Smooth muscle cell (in vitro differentiated cells): ENCODE results near the gene PTBP3. TPM values are rescaled to one million over a fixed set of nuclear protein-coding genes. Genes with fewer than 3 reads are reported as not detected.

Experiments
- DNase-seq: peaks from one replicate; lab custom pipeline; 2025; ENCODE audit not compliant: unreplicated experiment; lab: John Stamatoyannopoulos, UW
- H2AFZ ChIP-seq: fragments of 200-600 bp; sonication (generic); 2 replicates; pipeline ENCODE4 v1.6.0; 2016; ENCODE audit warnings: antibody characterized with exemption, low read depth, mild to moderate bottlenecking
- H3F3A ChIP-seq: fragments of 200-600 bp; sonication (generic); 2 replicates; pipeline ENCODE4 v1.6.0; 2017; ENCODE audit warnings: antibody characterized with exemption, low read depth
- H3K27ac ChIP-seq: fragments of 200-600 bp; sonication (generic); 2 replicates; pipeline ENCODE4 v1.5.1; 2016; ENCODE audit warnings: low read depth, mild to moderate bottlenecking
- H3K27me3 ChIP-seq: fragments of 200-600 bp; sonication (generic); 2 replicates; pipeline ENCODE4 v1.6.1; 2016; ENCODE audit warnings: low read depth, mild to moderate bottlenecking
- H3K36me3 ChIP-seq: fragments of 200-600 bp; sonication (generic); 2 replicates; pipeline ENCODE4 v1.5.1; 2016; ENCODE audit warnings: low read depth
- H3K4me1 ChIP-seq: fragments of 200-600 bp; sonication (generic); 2 replicates; pipeline ENCODE4 v1.5.1; 2016; ENCODE audit warnings: low read depth
- H3K4me2 ChIP-seq: fragments of 200-600 bp; sonication (generic); 2 replicates; pipeline ENCODE4 v1.6.0; 2016; ENCODE audit warnings: mild to moderate bottlenecking
- H3K4me3 ChIP-seq: fragments of 200-600 bp; sonication (generic); 2 replicates; pipeline ENCODE4 v1.5.1; 2016; ENCODE audit warnings: mild to moderate bottlenecking
- H3K79me2 ChIP-seq: fragments of 200-600 bp; sonication (generic); 2 replicates; pipeline ENCODE4 v1.6.0; 2016; ENCODE audit warnings: low read depth, mild to moderate bottlenecking
- H3K9ac ChIP-seq: fragments of 200-600 bp; sonication (generic); 2 replicates; pipeline ENCODE4 v1.6.0; 2016; ENCODE audit warnings: low read depth
- H3K9me3 ChIP-seq: fragments of 200-600 bp; sonication (generic); replicated peaks from 2 replicates; pipeline ENCODE4 v1.5.1; 2016; ENCODE audit warnings: low read depth
- H4K20me1 ChIP-seq: fragments of 200-600 bp; sonication (generic); 2 replicates; pipeline ENCODE4 v1.6.0; 2016; ENCODE audit warnings: low read depth
- WGBS: methylation state at CpG from one replicate; pipeline ENCODE4 v1.1.7; 2016; ENCODE audit warnings: low lambda C conversion rate; 5-methylcytosine and 5-hydroxymethylcytosine counted together
- polyA plus RNA-seq: library from polyadenylated mRNA; unstranded; fragments of >200 nt; fragmentation: Nextera tagmentation; extraction: Ambion mirVana; gene quantifications from 2 replicates; pipeline ENCODE4 v1.2.1, GENCODE V29; 2016
- total RNA-seq: library from RNA; depleted of rRNA; stranded (reverse); fragments of >200 nt; gene quantifications from 2 replicates; pipeline ENCODE4 v1.2.3, GENCODE V29; 2014
- TF ChIP-seq, protein P1 (sequence below): fragments of 200-600 bp; sonication (generic); IDR thresholded peaks from 2 replicates; pipeline ENCODE4 v1.5.1; 2017; ENCODE audit warnings: borderline replicate concordance, mild to moderate bottlenecking, antibody characterized with exemption; ENCODE audit not compliant: insufficient read depth, poor library complexity, severe bottlenecking

The PTBP3 gene
- total and polyA plus RNA-seq, 2 experiments from 2014 or later = 9.5 to 51.5 TPM

DNA sequence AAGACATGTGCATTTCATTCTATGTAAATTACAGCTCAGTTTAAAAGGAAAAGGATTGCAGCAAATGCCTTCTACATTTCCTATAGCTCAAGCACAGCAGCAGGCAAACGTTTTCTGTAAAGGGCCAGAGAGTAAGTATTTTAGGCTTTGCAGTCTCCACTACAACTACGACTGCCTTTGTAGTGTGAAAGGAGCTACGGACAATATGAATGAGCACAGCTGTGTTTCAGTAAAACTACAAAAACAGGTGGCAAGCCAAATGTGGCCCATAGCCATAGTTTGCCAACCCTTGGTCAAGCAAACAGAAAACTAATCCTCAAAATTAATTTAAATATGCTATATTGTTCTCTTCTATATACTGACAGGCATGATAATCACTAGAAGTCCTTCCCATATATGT lies 7.2 kb downstream of the PTBP3 start:
- peaks cover 97% of the 10 kb centered on the region for H3K79me2 ChIP-seq
- H3F3A ChIP-seq = peaks cover 5% of the 10 kb centered on the region
- 49% methylated on average over 3 of the region's 3 CpGs for WGBS
- no peak overlapping the region for H3K4me2 ChIP-seq
- H3K36me3 ChIP-seq = no peaks in the 10 kb centered on the region
- no peak overlapping the region for H2AFZ ChIP-seq
- peaks cover 22% of the 10 kb centered on the region for H3K4me1 ChIP-seq
- peaks cover 100% of the 10 kb centered on the region for H4K20me1 ChIP-seq
- H3K9ac ChIP-seq = no peak overlapping the region
- no peak for DNase-seq
- H3K27ac ChIP-seq = no peak overlapping the region
- no peak overlapping the region for H3K4me3 ChIP-seq
- H3K27me3 ChIP-seq = no peaks in the 10 kb centered on the region
- no peaks in the 10 kb centered on the region for H3K9me3 ChIP-seq
- TF ChIP-seq, protein P1, sequence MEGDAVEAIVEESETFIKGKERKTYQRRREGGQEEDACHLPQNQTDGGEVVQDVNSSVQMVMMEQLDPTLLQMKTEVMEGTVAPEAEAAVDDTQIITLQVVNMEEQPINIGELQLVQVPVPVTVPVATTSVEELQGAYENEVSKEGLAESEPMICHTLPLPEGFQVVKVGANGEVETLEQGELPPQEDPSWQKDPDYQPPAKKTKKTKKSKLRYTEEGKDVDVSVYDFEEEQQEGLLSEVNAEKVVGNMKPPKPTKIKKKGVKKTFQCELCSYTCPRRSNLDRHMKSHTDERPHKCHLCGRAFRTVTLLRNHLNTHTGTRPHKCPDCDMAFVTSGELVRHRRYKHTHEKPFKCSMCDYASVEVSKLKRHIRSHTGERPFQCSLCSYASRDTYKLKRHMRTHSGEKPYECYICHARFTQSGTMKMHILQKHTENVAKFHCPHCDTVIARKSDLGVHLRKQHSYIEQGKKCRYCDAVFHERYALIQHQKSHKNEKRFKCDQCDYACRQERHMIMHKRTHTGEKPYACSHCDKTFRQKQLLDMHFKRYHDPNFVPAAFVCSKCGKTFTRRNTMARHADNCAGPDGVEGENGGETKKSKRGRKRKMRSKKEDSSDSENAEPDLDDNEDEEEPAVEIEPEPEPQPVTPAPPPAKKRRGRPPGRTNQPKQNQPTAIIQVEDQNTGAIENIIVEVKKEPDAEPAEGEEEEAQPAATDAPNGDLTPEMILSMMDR = no peak

DNA sequence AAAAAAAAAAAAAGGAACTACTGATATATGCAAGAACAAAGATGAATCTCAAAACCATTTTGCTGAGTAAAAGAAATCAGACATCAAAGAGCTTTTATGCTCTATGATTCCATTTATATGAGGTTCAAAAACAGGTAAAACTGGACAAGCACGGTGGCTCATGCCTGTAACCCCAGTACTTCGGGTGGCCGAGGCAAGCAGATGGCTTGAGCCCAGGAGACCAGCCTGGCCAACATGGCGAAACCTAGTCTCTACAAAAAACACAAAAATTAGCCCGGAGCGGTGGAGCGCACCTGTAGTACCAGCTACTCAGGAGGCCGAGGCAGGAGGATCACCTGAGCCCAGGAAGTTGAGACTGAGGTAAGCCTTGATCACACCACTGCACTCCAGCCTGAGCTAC lies 7.8 kb downstream of the PTBP3 start:
- no peak overlapping the region for H2AFZ ChIP-seq

DNA sequence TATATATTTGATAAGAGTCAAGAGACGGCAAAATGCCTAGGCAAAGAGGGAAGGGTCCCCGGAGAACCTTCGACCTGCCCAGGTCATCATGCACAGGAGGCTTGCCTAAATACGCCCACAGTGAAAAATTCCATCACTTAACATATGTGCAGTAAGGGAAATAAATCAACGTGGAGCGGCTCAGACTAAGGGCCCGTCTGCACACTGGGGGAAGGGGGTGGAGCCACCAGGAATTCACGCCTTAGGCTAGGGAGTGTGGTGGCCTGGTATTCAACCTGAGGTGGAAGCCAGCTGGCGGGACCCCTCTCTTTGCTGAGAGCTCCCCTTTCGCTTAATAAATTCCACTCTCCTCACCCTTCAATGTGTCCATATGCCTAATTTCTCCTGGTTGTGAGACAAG lies 8.3 kb downstream of the PTBP3 start:
- Histone ChIP-seq H3K9ac (no peak overlapping the region), H3K36me3 (no peaks in the 10 kb centered on the region), H2AFZ (no peak overlapping the region), H3K27me3 (no peaks in the 10 kb centered on the region), H3K27ac (no peak overlapping the region), H3F3A (peaks cover 5% of the 10 kb centered on the region), H3K9me3 (no peaks in the 10 kb centered on the region), H3K79me2 (peaks cover 99% of the 10 kb centered on the region), H3K4me3 (no peak overlapping the region), H4K20me1 (peaks cover 100% of the 10 kb centered on the region), H3K4me1 (peaks cover 13% of the 10 kb centered on the region), H3K4me2 (no peak overlapping the region)
- DNase-seq = no peak
- WGBS = 75% methylated on average over 10 of the region's 10 CpGs
- TF ChIP-seq, protein P1 = no peak

More for the DNA sequence above, 7.8 kb downstream of the PTBP3 start:
- Histone ChIP-seq H3K4me3 (no peak overlapping the region), H3K27me3 (no peaks in the 10 kb centered on the region), H3F3A (peaks cover 5% of the 10 kb centered on the region), H3K9me3 (no peaks in the 10 kb centered on the region), H3K79me2 (peaks cover 99% of the 10 kb centered on the region), H3K36me3 (no peaks in the 10 kb centered on the region), H3K4me2 (no peak overlapping the region), H4K20me1 (peaks cover 100% of the 10 kb centered on the region), H3K4me1 (peaks cover 18% of the 10 kb centered on the region), H3K9ac (no peak overlapping the region), H3K27ac (no peak overlapping the region)
- TF ChIP-seq, protein P1 = no peak
- 71% methylated on average over 8 of the region's 8 CpGs for WGBS
- no peak for DNase-seq

DNA sequence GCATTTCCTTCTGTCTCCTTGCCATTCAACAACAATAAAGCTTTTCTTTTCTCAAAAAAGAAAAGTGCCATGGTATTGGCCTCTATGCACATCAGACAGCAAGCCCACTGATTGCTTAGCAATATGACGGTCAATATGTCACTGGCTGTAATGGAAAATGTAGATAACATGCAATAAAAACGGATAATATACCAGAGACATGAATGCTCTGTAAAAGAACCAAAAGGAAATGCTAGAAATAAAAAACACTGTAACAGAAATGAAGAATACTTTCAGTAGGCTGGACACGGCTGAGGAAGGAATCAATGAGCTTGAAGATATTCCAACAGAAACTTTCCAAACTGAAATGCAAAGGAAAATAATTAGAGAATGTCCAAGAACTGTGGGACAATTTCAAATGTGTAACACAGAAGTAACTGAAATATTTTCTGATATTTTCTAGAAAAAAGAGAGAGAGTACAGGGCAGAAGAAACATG lies 10.0 kb downstream of the PTBP3 start:
- peaks cover 11% of the 10 kb centered on the region for H3K4me1 ChIP-seq
- WGBS = 86% methylated on average over 3 of the region's 3 CpGs
- no peak for DNase-seq
- H2AFZ ChIP-seq = no peak overlapping the region
- no peaks in the 10 kb centered on the region for H3K9me3 ChIP-seq
- H3K4me2 ChIP-seq = no peak overlapping the region
- no peak overlapping the region for H3K9ac ChIP-seq
- TF ChIP-seq, protein P1 = no peak
- peaks cover 99% of the 10 kb centered on the region for H3K79me2 ChIP-seq
- H3K27me3 ChIP-seq = no peaks in the 10 kb centered on the region
- no peak overlapping the region for H3K4me3 ChIP-seq
- H3K27ac ChIP-seq = no peak overlapping the region
- no peaks in the 10 kb centered on the region for H3K36me3 ChIP-seq
- peaks cover 100% of the 10 kb centered on the region for H4K20me1 ChIP-seq
- H3F3A ChIP-seq = peaks cover 5% of the 10 kb centered on the region
